Adrenal gland (tissue), 12 donors: ENCODE data around the gene CSNK2B. TPM values are rescaled to one million over a fixed set of nuclear protein-coding genes. Genes with fewer than 3 reads are reported as not detected.

Experiments used
- DNase-seq, 7 donors: peaks; one replicate each; pipeline ENCODE4 v3.0.0-alpha.2; 2019 to 2020
- H3K27ac ChIP-seq, 5 donors: fragments of 200-600 bp; sonication (generic) in 4 of 5; 1 replicate in 3 of 5; 2 replicates in 2 of 5; pipeline versions ENCODE4 v1.5.1 to v1.8.0; 2016 to 2020; ENCODE audit warnings: mild to moderate bottlenecking in 1 of 5
- H3K27me3 ChIP-seq: fragments of 200-600 bp; 2 replicates; pipeline ENCODE4 v1.8.0; 2021
- H3K36me3 ChIP-seq, 2 donors: fragments of 200-600 bp; replicated peaks in 1 of 2; 1 replicate in 1 of 2; 2 replicates in 1 of 2; pipeline versions ENCODE4 v1.5.1 to v1.8.0; 2018 to 2022
- H3K4me1 ChIP-seq, 2 donors: fragments of 200-600 bp; replicated peaks in 1 of 2; 1 replicate in 1 of 2; 2 replicates in 1 of 2; pipeline versions ENCODE4 v1.5.1 to v1.8.0; 2018 to 2021
- H3K4me3 ChIP-seq, 4 donors: fragments of 200-600 bp; sonication (generic) in 3 of 4; one replicate each; pipeline ENCODE4 v1.5.1; 2016 to 2018
- H3K9me3 ChIP-seq, 3 donors: fragments of 200-600 bp; sonication (generic) in 1 of 3; replicated peaks in 1 of 3; 1 replicate in 2 of 3; 2 replicates in 1 of 3; pipeline versions ENCODE4 v1.5.1 to v1.8.0; 2016 to 2021
- CTCF ChIP-seq, 6 experiments: fragments of 450-650 bp in 4 of 6; fragments of 200-600 bp in 2 of 6; sonication (generic) in 1 of 6; IDR thresholded peaks; 1 replicate in 5 of 6; 2 replicates in 1 of 6; pipeline versions ENCODE4 v1.5.1 to v1.8.0; 2016 to 2021; ENCODE audit warnings: antibody characterized with exemption in 6 of 6, mild to moderate bottlenecking in 2 of 6, moderate library complexity in 1 of 6
- POLR2A ChIP-seq, 2 donors: fragments of 450-650 bp; IDR thresholded peaks; one replicate each; pipeline ENCODE4 v1.6.1; 2017; ENCODE audit warnings: antibody characterized with exemption in 2 of 2, mild to moderate bottlenecking in 2 of 2, moderate library complexity in 1 of 2
- WGBS, 4 donors: extraction: QIAGEN DNeasy Blood & Tissue Kit in 2 of 4; methylation state at CpG; one replicate each; pipeline versions ENCODE4 v1.1.5 to v1.1.7; 2013 to 2017; 5-methylcytosine and 5-hydroxymethylcytosine counted together
- intact Hi-C, 2 donors: fragments of 100-400 bp; cut with DNase I; formaldehyde crosslinking; loops; one replicate each; pipeline versions ENCODE4 v1.14.1 to v1.15.0; 2022 to 2023
- polyA plus RNA-seq, 3 donors: library from polyadenylated mRNA; stranded (reverse); fragments of 200-250 nt in 2 of 3; fragments of 350-450 nt in 1 of 3; fragmentation: Illumina TruSeq in 1 of 3; extraction: RNeasy Lipid Tissue Mini Kit (QIAGEN cat#74804) in 1 of 3; gene quantifications; one replicate each; pipeline ENCODE4 v1.2.3, GENCODE V29; 2013 to 2014
- total RNA-seq, 9 donors: library from RNA; depleted of rRNA in 4 of 9; stranded (reverse); fragments of >200 nt in 4 of 9; fragments of 120-200 nt in 1 of 9; fragmentation: NEBNext Ultra II Directional in 1 of 9; extraction: Animal tissue kit (Norgen Biotek cat#: 25700) in 1 of 9; gene quantifications; one replicate each; pipeline versions ENCODE4 v1.1.0 to v1.2.4, GENCODE V29; 2013 to 2023
- donor health status: healthy with polysubstance abuse.
- donor health status: Bipolar disorder and iron deficiency.
- donor health status: DM: yes; HTN: yes; CAD: no.
- donor health status: DM: no; HTN: no; CAD: no.
- donor health status: DM: no; HTN: no; CAD: no.
- donor health status: DM: yes; HTN: yes; CAD: no.

CSNK2B gene
- total and polyA plus RNA-seq, 12 donors: 142 to 324 (median 206) TPM

- H3K36me3 ChIP-seq: no peaks in the 10 kb centered on the region
- H3K9me3 ChIP-seq: no peaks in the 10 kb centered on the region
- WGBS, 4 donors: 39 to 57% (median 54%) methylated on average over 5 to 8 of the region's 8 CpGs
- no peak for TF ChIP-seq POLR2A (IDR thresholded peaks at IDR 0.05)
- TF ChIP-seq CTCF (IDR thresholded peaks at IDR 0.05): no peak
- H3K27ac ChIP-seq: no peak overlapping the region
- intact Hi-C loops: no loop called here
- no peaks in the 10 kb centered on the region for H3K27me3 ChIP-seq
- H3K4me1 ChIP-seq: no peaks in the 10 kb centered on the region
- DNase-seq: no peak
- no peak overlapping the region for H3K4me3 ChIP-seq
These were observed 45.4 kb downstream of the CSNK2B start for GRCh38 chr6:31711233-31711632.

GRCh38 chr6:31712296-31712695 is 46.4 kb downstream of the CSNK2B start:
- H3K27me3 ChIP-seq: no peaks in the 10 kb centered on the region
- no peak for DNase-seq
- H3K4me3 ChIP-seq: no peak overlapping the region
- no peaks in the 10 kb centered on the region for H3K36me3 ChIP-seq
- 72 to 85% (median 80%) methylated on average over 6 to 8 of the region's 8 CpGs for WGBS, 4 donors
- no peaks in the 10 kb centered on the region for H3K9me3 ChIP-seq
- TF ChIP-seq POLR2A (IDR thresholded peaks at IDR 0.05): no peak
- no peak for TF ChIP-seq CTCF (IDR thresholded peaks at IDR 0.05)
- H3K27ac ChIP-seq: no peak overlapping the region
- H3K4me1 ChIP-seq: no peaks in the 10 kb centered on the region
- intact Hi-C loops: no loop called here

GRCh38 chr6:31713465-31713864 is 47.6 kb downstream of the CSNK2B start:
- TF ChIP-seq CTCF (IDR thresholded peaks at IDR 0.05): no peak
- no peak for TF ChIP-seq POLR2A (IDR thresholded peaks at IDR 0.05)
- Histone ChIP-seq H3K9me3 (no peaks in the 10 kb centered on the region), H3K4me1 (no peaks in the 10 kb centered on the region), H3K27me3 (no peaks in the 10 kb centered on the region), H3K36me3 (no peaks in the 10 kb centered on the region), H3K4me3 (no peak overlapping the region), H3K27ac (no peak overlapping the region)
- intact Hi-C loops: no loop called here
- WGBS, 4 donors: 57 to 87% (median 79%) methylated on average over 4 of the region's 4 CpGs
- no peak for DNase-seq

GRCh38 chr6:31713991-31714684 is 48.3 kb downstream of the CSNK2B start:
- no peak for TF ChIP-seq POLR2A (IDR thresholded peaks at IDR 0.05)
- no peak for TF ChIP-seq CTCF (IDR thresholded peaks at IDR 0.05)
- Histone ChIP-seq H3K4me3 (no peak overlapping the region), H3K4me1 (no peaks in the 10 kb centered on the region), H3K9me3 (no peaks in the 10 kb centered on the region), H3K36me3 (no peaks in the 10 kb centered on the region), H3K27ac (no peak overlapping the region), H3K27me3 (no peaks in the 10 kb centered on the region)
- 55 to 66% (median 58%) methylated on average over 5 of the region's 5 CpGs for WGBS, 4 donors
- no peak for DNase-seq
- intact Hi-C loops: no loop called here
